HUES6 (cell line): Measurements from ENCODE around the gene LYPLAL1.
"Not testable (repeated sequence)": the region's sequence is repeated elsewhere in the genome, so short reads cannot be mapped to it uniquely, and the experiment has no call there.

Source experiments
- H3K27ac ChIP-seq: 2 replicates; pipeline ENCODE4 v1.7.0; 2013; ENCODE audit warnings: low read depth, mild to moderate bottlenecking, low read length, inconsistent platforms
- H3K27me3 ChIP-seq: 2 replicates; pipeline ENCODE4 v1.6.1; 2013; ENCODE audit warnings: low read length; ENCODE audit not compliant: control insufficient read depth, insufficient read depth
- H3K36me3 ChIP-seq: 2 replicates; pipeline ENCODE4 v1.6.1; 2013; ENCODE audit warnings: low read length; ENCODE audit not compliant: control insufficient read depth, insufficient read depth
- H3K4me1 ChIP-seq: 2 replicates; pipeline ENCODE4 v1.6.1; 2013; ENCODE audit warnings: low read length; ENCODE audit not compliant: control insufficient read depth, insufficient read depth
- H3K4me3 ChIP-seq: 2 replicates; pipeline ENCODE4 v1.5.1; 2013; ENCODE audit warnings: low read depth, low read length
- H3K9ac ChIP-seq: one replicate; pipeline ENCODE4 v1.6.1; 2013; ENCODE audit warnings: mild to moderate bottlenecking, low read length
- H3K9me3 ChIP-seq: 2 replicates; pipeline ENCODE4 v1.6.1; 2013; ENCODE audit warnings: low read depth, low read length; ENCODE audit not compliant: control insufficient read depth, insufficient read depth

Gene LYPLAL1

GRCh38 chr1:219247441-219247840 lies 73.8 kb downstream of the LYPLAL1 start:
- Histone ChIP-seq H3K9ac (no peak overlapping the region), H3K4me3 (no peak overlapping the region), H3K27ac (no peak overlapping the region; the same call in 1 of the 2 replicates), H3K9me3 (no peaks in the 10 kb centered on the region), H3K36me3 (no peaks in the 10 kb centered on the region), H3K4me1 (no peaks in the 10 kb centered on the region), H3K27me3 (no peaks in the 10 kb centered on the region)

GRCh38 chr1:219250468-219250867 lies 76.8 kb downstream of the LYPLAL1 start:
- H3K9ac ChIP-seq, H3K4me1 ChIP-seq, H3K4me3 ChIP-seq, H3K27ac ChIP-seq, H3K9me3 ChIP-seq, H3K27me3 ChIP-seq, H3K36me3 ChIP-seq: not testable (repeated sequence)

- H3K9ac ChIP-seq: no peak overlapping the region
- no peaks in the 10 kb centered on the region for H3K36me3 ChIP-seq
- H3K27me3 ChIP-seq: no peaks in the 10 kb centered on the region
- H3K9me3 ChIP-seq: no peaks in the 10 kb centered on the region
- H3K27ac ChIP-seq: no peak overlapping the region
- H3K4me1 ChIP-seq: no peaks in the 10 kb centered on the region
- no peak overlapping the region for H3K4me3 ChIP-seq
Measured at GRCh38 chr1:219257751-219258150, 84.1 kb downstream of the LYPLAL1 start.

- Histone ChIP-seq H3K4me3 (no peak overlapping the region), H3K27me3 (no peaks in the 10 kb centered on the region), H3K9ac (no peak overlapping the region), H3K9me3 (no peaks in the 10 kb centered on the region), H3K4me1 (peaks cover 15% of the 10 kb centered on the region), H3K27ac (no peak overlapping the region), H3K36me3 (no peaks in the 10 kb centered on the region)
Measured at GRCh38 chr1:219261454-219261853, 87.8 kb downstream of the LYPLAL1 start.
